Activated CD4-positive, alpha-beta T cell treated with anti-CD3 and anti-CD28 coated beads, Interleukin-2, amount 50 U/mL, for 24 hours (primary cell): Measurements from ENCODE around the gene AUTS2.
"Not testable (repeated sequence)": the region's sequence is repeated elsewhere in the genome, so short reads cannot be mapped to it uniquely, and the experiment has no call there.

ENCODE experiments used
- DNase-seq, 2 donors: peaks; one replicate each; pipeline ENCODE4 v3.0.0-alpha.2; 2020; ENCODE audit warnings: low read depth in 1 of 2, low spot score in 1 of 2

The AUTS2 gene

GRCh38 chr7:69782917-69783684, 184.8 kb downstream of the AUTS2 start:
- DNase-seq: no peak

GRCh38 chr7:69786130-69786529, 187.9 kb downstream of the AUTS2 start:
- not testable (repeated sequence) for DNase-seq

- no peak for DNase-seq
These were observed 188.6 kb downstream of the AUTS2 start for GRCh38 chr7:69786730-69787395.

- no peak for DNase-seq
These were observed 189.6 kb downstream of the AUTS2 start for GRCh38 chr7:69787736-69788431.

- DNase-seq: no peak
These were observed 191.3 kb downstream of the AUTS2 start for GRCh38 chr7:69789563-69789962.

GRCh38 chr7:69790977-69791724, 192.9 kb downstream of the AUTS2 start:
- no peak for DNase-seq

GRCh38 chr7:69791739-69792138, 193.5 kb downstream of the AUTS2 start:
- no peak for DNase-seq

- DNase-seq: no peak
These were observed 197.7 kb downstream of the AUTS2 start for GRCh38 chr7:69795932-69796331.

GRCh38 chr7:69796416-69796815, 198.1 kb downstream of the AUTS2 start:
- DNase-seq: no peak

GRCh38 chr7:69799048-69799697, 200.9 kb downstream of the AUTS2 start:
- no peak for DNase-seq

- DNase-seq: no peak
These were observed 201.7 kb downstream of the AUTS2 start for GRCh38 chr7:69799990-69800389.

GRCh38 chr7:69800495-69800894, 202.2 kb downstream of the AUTS2 start:
- DNase-seq: no peak

- no peak for DNase-seq
These were observed 203.7 kb downstream of the AUTS2 start for GRCh38 chr7:69801729-69802682.

- no peak for DNase-seq
These were observed 205.6 kb downstream of the AUTS2 start for GRCh38 chr7:69803699-69804516.

GRCh38 chr7:69804962-69805361, 206.7 kb downstream of the AUTS2 start:
- no peak for DNase-seq

- DNase-seq: no peak
These were observed 210.1 kb downstream of the AUTS2 start for GRCh38 chr7:69808391-69808790.

- no peak for DNase-seq
These were observed 213.4 kb downstream of the AUTS2 start for GRCh38 chr7:69811476-69812308.

GRCh38 chr7:69812756-69813155, 214.5 kb downstream of the AUTS2 start:
- DNase-seq: no peak
